ENCODE results near the gene ELOVL5. TPM values are rescaled to one million over a fixed set of nuclear protein-coding genes. Genes with fewer than 3 reads are reported as not detected.
A peak's percentile ranks its signal among the peaks of the same experiment; 100 is the strongest.
"Not testable (repeated sequence)": the region's sequence is repeated elsewhere in the genome, so short reads cannot be mapped to it uniquely, and the experiment has no call there.

The ELOVL5 gene
- total RNA-seq, 4 donors from 2014 or later, result 74.8 to 110 (median 90.6) TPM

GRCh38 chr6:53353624-53354023, 4.9 kb upstream of the ELOVL5 start:
- no peaks in the 10 kb centered on the region for H3K27me3 ChIP-seq
- no peak overlapping the region for H3K4me3 ChIP-seq (replicated peaks in 1 of 3)
- H3K9me3 ChIP-seq, result no peaks in the 10 kb centered on the region
- H3K27ac ChIP-seq, result no peak overlapping the region
- WGBS, 2 donors, result 93 to 100% methylated on average over 1 of the region's 1 CpG
- no peak for TF ChIP-seq CTCF (IDR thresholded peaks at IDR 0.05)
- no peak for TF ChIP-seq POLR2A (IDR thresholded peaks at IDR 0.05)
- H3K36me3 ChIP-seq, result no peaks in the 10 kb centered on the region
- H3K4me1 ChIP-seq, result peaks cover 17 to 29% of the 10 kb centered on the region in 2 donors
- intact Hi-C loops (cut with DNase I), result no loop called here
- no peak for DNase-seq

- 90 to 92% methylated on average over 3 of the region's 3 CpGs for WGBS, 2 donors
- TF ChIP-seq POLR2A (IDR thresholded peaks at IDR 0.05), result no peak
- TF ChIP-seq CTCF (IDR thresholded peaks at IDR 0.05), result no peak
- intact Hi-C loops (cut with DNase I), result no loop called here
Observed at GRCh38 chr6:53352360-53352759, 3.6 kb upstream of the ELOVL5 start.

GRCh38 chr6:53349209-53349693, 501 bp upstream of the ELOVL5 start:
- no peak for TF ChIP-seq CTCF (IDR thresholded peaks at IDR 0.05)
- TF ChIP-seq POLR2A (IDR thresholded peaks at IDR 0.05), result no peak
- Histone ChIP-seq H3K9me3 (no peaks in the 10 kb centered on the region), H3K36me3 (no peaks in the 10 kb centered on the region), H3K4me3 (replicated peaks in 1 of 3) (peak overlapping the region; percentile 87 to 90 (median 88)), H3K4me1 (peaks cover 13 to 21% of the 10 kb centered on the region in 2 donors), H3K27ac (peak overlapping the region; percentile 96 to 99 (median 98)), H3K27me3 (no peaks in the 10 kb centered on the region)
- 2 to 5% methylated on average over 15 of the region's 15 CpGs for WGBS, 2 donors
- no peak for DNase-seq
- intact Hi-C loops (cut with DNase I), result no loop called here

More at GRCh38 chr6:53352360-53352759, 3.6 kb upstream of the ELOVL5 start:
- H3K4me1 ChIP-seq, result peaks cover 7 to 16% of the 10 kb centered on the region in 2 donors
- H3K4me3 ChIP-seq (replicated peaks in 1 of 3), result no peak overlapping the region
- no peak for DNase-seq
- H3K27ac ChIP-seq, result no peak overlapping the region
- no peaks in the 10 kb centered on the region for H3K9me3 ChIP-seq
- H3K27me3 ChIP-seq, result no peaks in the 10 kb centered on the region
- no peaks in the 10 kb centered on the region for H3K36me3 ChIP-seq

GRCh38 chr6:53347921-53348370, 804 bp downstream of the ELOVL5 start:
- Histone ChIP-seq H3K36me3 (no peaks in the 10 kb centered on the region), H3K27me3 (no peaks in the 10 kb centered on the region), H3K4me1 (peaks cover 13 to 25% of the 10 kb centered on the region in 2 donors), H3K27ac (peak overlapping the region; percentile 96 to 99 (median 98)), H3K4me3 (replicated peaks in 1 of 3) (peak overlapping the region; percentile 87 to 90 (median 88)), H3K9me3 (no peaks in the 10 kb centered on the region)
- intact Hi-C loops (cut with DNase I), result no loop called here
- peak; percentile 85 to 88 for DNase-seq
- TF ChIP-seq POLR2A (IDR thresholded peaks at IDR 0.05), result peak in 1 of 2 donors; percentile 65
- no peak for TF ChIP-seq CTCF (IDR thresholded peaks at IDR 0.05)
- 0 to 1% methylated on average over 19 to 32 of the region's 38 CpGs for WGBS, 2 donors

- intact Hi-C loops (cut with DNase I), result no loop called here
- DNase-seq, result peak; percentile 33 to 39
Observed at GRCh38 chr6:53347250-53347920, 1.4 kb downstream of the ELOVL5 start.

GRCh38 chr6:53346049-53346448, 2.7 kb downstream of the ELOVL5 start:
- DNase-seq; H3K36me3 ChIP-seq; H3K27me3 ChIP-seq; H3K4me3 ChIP-seq (replicated peaks in 1 of 3); H3K9me3 ChIP-seq; intact Hi-C loops (cut with DNase I); H3K27ac ChIP-seq: not testable (repeated sequence)
- H3K4me1 ChIP-seq, result peaks cover 13 to 24% of the 10 kb centered on the region in 2 donors
- WGBS, 2 donors, result 79 to 98% methylated on average over 5 of the region's 5 CpGs

More at GRCh38 chr6:53347250-53347920, 1.4 kb downstream of the ELOVL5 start:
- Histone ChIP-seq H3K27me3 (no peaks in the 10 kb centered on the region), H3K9me3 (no peaks in the 10 kb centered on the region), H3K4me3 (replicated peaks in 1 of 3) (peak overlapping the region; percentile 87 to 90 (median 88)), H3K27ac (peak overlapping the region; percentile 96 to 99 (median 98)), H3K4me1 (peaks cover 13 to 29% of the 10 kb centered on the region in 2 donors), H3K36me3 (no peaks in the 10 kb centered on the region)
- WGBS, 2 donors, result 0% methylated on average over 23 of the region's 23 CpGs
- no peak for TF ChIP-seq POLR2A (IDR thresholded peaks at IDR 0.05)
- no peak for TF ChIP-seq CTCF (IDR thresholded peaks at IDR 0.05)

All from thyroid gland (tissue), 4 donors.